Measurements from ENCODE around the gene DNM3. TPM values are rescaled to one million over a fixed set of nuclear protein-coding genes. Genes with fewer than 3 reads are reported as not detected.

Gene DNM3
- total RNA-seq, 1 donor from 2014 or later: 1.1 TPM

DNA sequence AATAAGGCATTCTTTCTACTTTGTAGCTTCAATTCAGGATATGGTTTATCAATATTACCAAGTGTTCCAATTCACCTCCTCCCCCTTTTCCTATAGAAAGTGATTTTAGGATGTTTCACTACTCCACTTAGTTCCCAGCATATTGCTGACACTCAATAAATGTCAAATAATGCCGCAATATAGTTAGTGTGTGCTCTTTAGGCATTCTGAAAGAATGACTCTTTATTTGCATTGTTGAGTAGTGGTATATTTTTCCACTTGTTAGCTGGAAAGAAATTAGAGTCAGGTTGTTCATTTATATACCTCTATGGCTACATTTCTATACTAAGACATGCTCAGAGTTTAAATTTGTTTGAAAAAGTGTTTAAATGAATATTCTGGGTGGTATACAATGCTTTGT is 424.6 kb downstream of the DNM3 start:
- TF ChIP-seq EZH2phosphoT487 (IDR thresholded peaks at IDR 0.05): no peak
- TF ChIP-seq CTCF (IDR thresholded peaks at IDR 0.05): no peak
- TF ChIP-seq EZH2 (IDR thresholded peaks at IDR 0.05): no peak
- no peaks in the 10 kb centered on the region for H3K36me3 ChIP-seq
- no peak overlapping the region for H3K27ac ChIP-seq
- H3K9ac ChIP-seq: no peak overlapping the region
- no peaks in the 10 kb centered on the region for H3F3A ChIP-seq (ENCODE audit: low read depth)
- H3K27me3 Mint-ChIP-seq (ENCODE audit: insufficient read depth, low read depth): no peaks in the 10 kb centered on the region
- no peak overlapping the region for H2AFZ ChIP-seq (replicated peaks)
- H3K27ac Mint-ChIP-seq: no peak overlapping the region
- no peaks in the 10 kb centered on the region for H3K9me3 Mint-ChIP-seq
- no peaks in the 10 kb centered on the region for H3K4me1 ChIP-seq
- peaks cover 2% of the 10 kb centered on the region for H3K4me1 Mint-ChIP-seq
- no peaks in the 10 kb centered on the region for H3K27me3 ChIP-seq
- H3K4me3 ChIP-seq: no peak overlapping the region
- no peaks in the 10 kb centered on the region for H3K36me3 Mint-ChIP-seq
- DNase-seq (ENCODE audit: low spot score): no peak
- no peaks in the 10 kb centered on the region for H4K20me1 ChIP-seq (ENCODE audit: low read depth)
- H3K9me3 ChIP-seq (ENCODE audit: low read depth): no peaks in the 10 kb centered on the region
- no peak overlapping the region for H3K4me2 ChIP-seq
- no peak overlapping the region for H3K4me3 Mint-ChIP-seq
- no peaks in the 10 kb centered on the region for H3K79me2 ChIP-seq (ENCODE audit: low read depth)

DNA sequence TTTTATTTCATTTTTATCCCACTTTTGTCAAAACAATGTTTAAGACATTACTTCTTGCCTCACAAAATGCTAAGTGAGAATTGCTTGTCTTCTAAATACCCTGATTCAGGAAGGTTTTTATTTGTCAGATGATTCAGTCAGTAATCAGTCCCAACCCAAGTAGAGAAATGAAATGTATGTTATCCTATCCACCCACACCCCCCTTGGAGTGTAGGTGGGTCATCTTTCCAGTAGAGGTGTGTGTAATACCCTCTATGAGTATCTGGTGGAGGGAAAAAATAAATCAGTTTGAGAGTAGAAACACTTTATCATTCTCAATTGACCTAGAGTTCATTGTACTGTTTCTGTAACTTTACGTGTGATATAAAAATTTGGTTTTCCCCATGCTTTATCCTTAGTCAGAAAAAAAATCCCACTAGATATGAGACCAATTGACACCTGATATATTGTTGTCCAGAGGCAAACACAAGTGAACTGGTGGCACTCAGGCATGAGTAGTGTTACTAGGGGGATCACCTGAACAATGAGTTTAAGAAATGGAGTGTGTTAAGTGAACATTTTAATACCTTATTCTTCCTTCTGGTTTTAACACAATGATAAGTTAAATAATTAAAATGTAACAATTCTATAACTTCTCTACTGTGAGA is 425.4 kb downstream of the DNM3 start:
- Mint-ChIP-seq H3K4me3 (no peak overlapping the region), H3K27ac (no peak overlapping the region), H3K27me3 (ENCODE audit: insufficient read depth, low read depth) (no peaks in the 10 kb centered on the region), H3K9me3 (no peaks in the 10 kb centered on the region), H3K36me3 (no peaks in the 10 kb centered on the region), H3K4me1 (peaks cover 2% of the 10 kb centered on the region)
- Histone ChIP-seq H3K9me3 (ENCODE audit: low read depth) (no peaks in the 10 kb centered on the region), H3F3A (ENCODE audit: low read depth) (no peaks in the 10 kb centered on the region), H2AFZ (replicated peaks) (no peak overlapping the region), H3K9ac (no peak overlapping the region), H3K79me2 (ENCODE audit: low read depth) (no peaks in the 10 kb centered on the region), H3K4me3 (no peak overlapping the region), H3K4me1 (no peaks in the 10 kb centered on the region), H3K27ac (no peak overlapping the region), H3K4me2 (no peak overlapping the region), H4K20me1 (ENCODE audit: low read depth) (no peaks in the 10 kb centered on the region), H3K36me3 (no peaks in the 10 kb centered on the region), H3K27me3 (no peaks in the 10 kb centered on the region)
- DNase-seq (ENCODE audit: low spot score): no peak
- TF ChIP-seq EZH2phosphoT487 (IDR thresholded peaks at IDR 0.05) (no peak), EZH2 (IDR thresholded peaks at IDR 0.05) (no peak), CTCF (IDR thresholded peaks at IDR 0.05) (no peak)

DNA sequence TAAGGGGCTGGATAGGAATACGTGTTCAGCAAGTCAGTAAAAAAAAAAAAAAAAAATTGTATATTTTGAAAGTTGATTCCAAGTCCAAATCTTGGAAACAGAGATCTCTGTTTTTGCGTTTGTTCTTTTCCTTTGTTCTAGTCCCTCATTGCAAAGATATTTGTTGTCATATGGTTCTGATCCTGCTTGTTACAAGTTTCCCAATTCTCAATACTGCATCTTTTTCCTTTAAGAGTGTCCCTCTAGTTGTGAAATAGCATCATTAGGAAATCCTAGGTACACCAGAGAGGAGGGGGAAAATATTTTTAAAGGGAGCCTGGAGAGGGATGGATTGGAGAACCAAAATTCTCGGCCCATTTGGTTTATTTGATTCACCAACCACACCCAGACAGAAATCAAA is 426.9 kb downstream of the DNM3 start:
- H3F3A ChIP-seq (ENCODE audit: low read depth): no peaks in the 10 kb centered on the region
- no peaks in the 10 kb centered on the region for H3K79me2 ChIP-seq (ENCODE audit: low read depth)
- H3K4me2 ChIP-seq: no peak overlapping the region
- H3K9me3 ChIP-seq (ENCODE audit: low read depth): no peaks in the 10 kb centered on the region
- Mint-ChIP-seq H3K4me1 (peaks cover 2% of the 10 kb centered on the region), H3K4me3 (no peak overlapping the region), H3K27ac (no peak overlapping the region), H3K9me3 (no peaks in the 10 kb centered on the region), H3K27me3 (ENCODE audit: insufficient read depth, low read depth) (no peaks in the 10 kb centered on the region), H3K36me3 (no peaks in the 10 kb centered on the region)
- no peaks in the 10 kb centered on the region for H3K36me3 ChIP-seq
- no peaks in the 10 kb centered on the region for H3K27me3 ChIP-seq
- H4K20me1 ChIP-seq (ENCODE audit: low read depth): no peaks in the 10 kb centered on the region
- no peak overlapping the region for H3K9ac ChIP-seq
- TF ChIP-seq EZH2 (IDR thresholded peaks at IDR 0.05) (no peak), EZH2phosphoT487 (IDR thresholded peaks at IDR 0.05) (no peak), CTCF (IDR thresholded peaks at IDR 0.05) (no peak)
- no peaks in the 10 kb centered on the region for H3K4me1 ChIP-seq
- H2AFZ ChIP-seq (replicated peaks): no peak overlapping the region
- DNase-seq (ENCODE audit: low spot score): no peak
- H3K4me3 ChIP-seq: no peak overlapping the region
- H3K27ac ChIP-seq: no peak overlapping the region

Data from neural progenitor cell (in vitro differentiated cells).